T-helper 1 cell treated with Interleukin-12 subunit alpha and Interleukin-12 subunit beta and Interleukin-4 antibody, amounts not matched to agents 30 ng/mL and 1 ng/mL, for 36 hours (primary cell): ENCODE measurements around the gene ZFP36L2. TPM values are rescaled to one million over a fixed set of nuclear protein-coding genes. Genes with fewer than 3 reads are reported as not detected.

Experiments used
- intact Hi-C: fragments of 100-400 bp; cut with micrococcal nuclease; formaldehyde crosslinking; loops from one replicate; pipeline ENCODE4 v1.15.1; 2024
- total RNA-seq: library from RNA; stranded (reverse); gene quantifications from 2 replicates; pipeline ENCODE4 v1.2.3, GENCODE V29; 2022

The ZFP36L2 gene
- total RNA-seq, 1 donor from 2014 or later: 142 TPM

- intact Hi-C loops: no loop called here
Observed at GRCh38 chr2:43210467-43211303, 15.7 kb downstream of the ZFP36L2 start.

- intact Hi-C loops: no loop called here
Observed at GRCh38 chr2:43210125-43210466, 16.3 kb downstream of the ZFP36L2 start.

- intact Hi-C loops: no loop called here
Observed at GRCh38 chr2:43209204-43209717, 17.1 kb downstream of the ZFP36L2 start.

GRCh38 chr2:43207553-43208300, 18.7 kb downstream of the ZFP36L2 start:
- intact Hi-C loops: no loop called here

- intact Hi-C loops: no loop called here
Observed at GRCh38 chr2:43206602-43207001, 19.8 kb downstream of the ZFP36L2 start.

GRCh38 chr2:43203373-43203772, 23.0 kb downstream of the ZFP36L2 start:
- intact Hi-C loops: no loop called here

- intact Hi-C loops: no loop called here
Observed at GRCh38 chr2:43202289-43202688, 24.1 kb downstream of the ZFP36L2 start.

GRCh38 chr2:43201497-43201896, 24.9 kb downstream of the ZFP36L2 start:
- intact Hi-C loops: no loop called here

- intact Hi-C loops: no loop called here
Observed at GRCh38 chr2:43201016-43201415, 25.4 kb downstream of the ZFP36L2 start.

GRCh38 chr2:43199492-43200488, 26.6 kb downstream of the ZFP36L2 start:
- intact Hi-C loops: no loop called here

- intact Hi-C loops: no loop called here
Observed at GRCh38 chr2:43198263-43198662, 28.1 kb downstream of the ZFP36L2 start.

GRCh38 chr2:43197588-43197896, 28.9 kb downstream of the ZFP36L2 start:
- intact Hi-C loops: no loop called here

- intact Hi-C loops: no loop called here
Observed at GRCh38 chr2:43196768-43197587, 29.4 kb downstream of the ZFP36L2 start.

GRCh38 chr2:43194121-43194869, 32.1 kb downstream of the ZFP36L2 start:
- intact Hi-C loops: no loop called here

- intact Hi-C loops: no loop called here
Observed at GRCh38 chr2:43193652-43194120, 32.7 kb downstream of the ZFP36L2 start.

GRCh38 chr2:43192744-43193651, 33.4 kb downstream of the ZFP36L2 start:
- intact Hi-C loops: no loop called here

GRCh38 chr2:43191947-43192516, 34.4 kb downstream of the ZFP36L2 start:
- intact Hi-C loops: no loop called here

- intact Hi-C loops: no loop called here
Observed at GRCh38 chr2:43190311-43191052, 35.9 kb downstream of the ZFP36L2 start.
